CD4-positive, alpha-beta T cell (primary cell): ENCODE measurements around the gene PLPPR1. TPM values are rescaled to one million over a fixed set of nuclear protein-coding genes. Genes with fewer than 3 reads are reported as not detected.

Source experiments
- ATAC-seq: fragments of 200-7000 bp; cut with Tn5 transposase; one replicate; pipeline ENCODE4 v1.10.0; 2022; ENCODE audit warnings: mild to moderate bottlenecking; ENCODE audit not compliant: poor library complexity
- CTCF ChIA-PET: fragments of 350-600 bp; sonication (Branson Sonifier 250); formaldehyde crosslinking; loops from one replicate; lab custom pipeline; 2021; ENCODE audit warnings: antibody characterized with exemption, inconsistent platforms; lab: Charles Lee
- POLR2A ChIA-PET: fragments of 350-600 bp; sonication (Branson Sonifier 250); formaldehyde crosslinking; loops from one replicate; lab custom pipeline; 2021; ENCODE audit warnings: antibody characterized with exemption, inconsistent platforms; lab: Charles Lee
- DNase-seq, 14 experiments: peaks; one replicate each; pipeline ENCODE4 v3.0.0-alpha.2; 2013 to 2020; ENCODE audit warnings: mixed read lengths in 2 of 14
- H3K27ac ChIP-seq, 2 donors: one replicate each; pipeline versions ENCODE4 v1.5.1 to v1.7.0; 2013; ENCODE audit warnings: low read length in 2 of 2, low read depth in 1 of 2, mild to moderate bottlenecking in 1 of 2
- H3K27me3 ChIP-seq, 2 experiments: 1 replicate in 1 of 2; 2 replicates in 1 of 2; pipeline versions ENCODE4 v1.6.1 to v1.7.0; 2013; ENCODE audit warnings: low read length in 2 of 2, control low read depth in 1 of 2, mild to moderate bottlenecking in 1 of 2, moderate library complexity in 1 of 2; ENCODE audit not compliant: insufficient read depth in 2 of 2, control insufficient read depth in 1 of 2
- H3K36me3 ChIP-seq: one replicate; pipeline ENCODE4 v1.6.1; 2013; ENCODE audit warnings: low read length, control low read depth; ENCODE audit not compliant: insufficient read depth
- H3K4me1 ChIP-seq: one replicate; pipeline ENCODE4 v1.6.1; 2013; ENCODE audit warnings: low read length, control low read depth; ENCODE audit not compliant: insufficient read depth
- H3K4me3 ChIP-seq: one replicate; pipeline ENCODE4 v1.5.1; 2013; ENCODE audit warnings: mild to moderate bottlenecking, low read length, moderate library complexity
- H3K9me3 ChIP-seq, 2 experiments: 1 replicate in 1 of 2; 2 replicates in 1 of 2; pipeline versions ENCODE4 v1.6.1 to v1.7.0; 2013; ENCODE audit warnings: low read length in 2 of 2, mild to moderate bottlenecking in 2 of 2, control low read depth in 1 of 2, moderate library complexity in 1 of 2; ENCODE audit not compliant: control insufficient read depth in 1 of 2, insufficient read depth in 1 of 2
- H3K27ac Mint-ChIP-seq: one replicate; pipeline ENCODE4 v1.8.0; 2020; ENCODE audit warnings: mixed read lengths
- H3K27me3 Mint-ChIP-seq: one replicate; pipeline ENCODE4 v1.8.0; 2021; ENCODE audit warnings: mixed read lengths
- H3K36me3 Mint-ChIP-seq: one replicate; pipeline ENCODE4 v1.8.0; 2021; ENCODE audit warnings: low read depth, mixed read lengths
- H3K4me1 Mint-ChIP-seq: one replicate; pipeline ENCODE4 v1.8.0; 2021; ENCODE audit warnings: low read depth, mixed read lengths
- H3K4me3 Mint-ChIP-seq: one replicate; pipeline ENCODE4 v1.8.0; 2020; ENCODE audit warnings: mild to moderate bottlenecking, mixed read lengths
- H3K9me3 Mint-ChIP-seq: one replicate; pipeline ENCODE4 v1.8.0; 2020; ENCODE audit warnings: mixed read lengths
- CTCF ChIP-seq: fragments of 200-600 bp; IDR thresholded peaks from one replicate; pipeline ENCODE4 v1.8.0; 2022; ENCODE audit warnings: antibody characterized with exemption, mild to moderate bottlenecking
- intact Hi-C, 2 experiments: fragments of 100-400 bp; cut with DNase I in 1 of 2; cut with micrococcal nuclease in 1 of 2; formaldehyde crosslinking; loops; one replicate each; pipeline versions ENCODE4 v1.15.1 to v1.9.0; 2023 to 2025; cut with DNase I, micrococcal nuclease
- total RNA-seq, 174 experiments: library from RNA in 2 of 174; stranded (reverse) in 2 of 174; gene quantifications; one replicate each; pipeline ENCODE4 v1.2.3 and lab custom pipeline; 2021 to 2026

Gene PLPPR1
- total RNA-seq, 2 experiments from 2014 or later, result not detected

GRCh38 chr9:101356619-101357018 is 328.1 kb downstream of the PLPPR1 start:
- intact Hi-C loops, result no loop called here
- peaks cover 0 to 3% of the 10 kb centered on the region in 2 experiments for H3K9me3 ChIP-seq
- H3K27me3 ChIP-seq, result no peaks in the 10 kb centered on the region
- CTCF ChIA-PET, result no interaction called here
- H3K36me3 ChIP-seq, result no peaks in the 10 kb centered on the region
- Mint-ChIP-seq H3K4me1 (no peaks in the 10 kb centered on the region), H3K9me3 (no peaks in the 10 kb centered on the region), H3K4me3 (no peak overlapping the region), H3K27ac (no peak overlapping the region), H3K27me3 (peaks cover 23% of the 10 kb centered on the region), H3K36me3 (no peaks in the 10 kb centered on the region)
- no peaks in the 10 kb centered on the region for H3K4me1 ChIP-seq
- no peak overlapping the region for H3K4me3 ChIP-seq
- POLR2A ChIA-PET, result no interaction called here
- H3K27ac ChIP-seq, result no peak overlapping the region
- no peak for TF ChIP-seq CTCF
- ATAC-seq (no peak), DNase-seq (no peak)

- H3K27ac Mint-ChIP-seq, result no peak overlapping the region
- H3K36me3 ChIP-seq, result no peaks in the 10 kb centered on the region
- TF ChIP-seq CTCF, result no peak
- intact Hi-C loops, result no loop called here
- no peaks in the 10 kb centered on the region for H3K4me1 ChIP-seq
- H3K27me3 Mint-ChIP-seq, result peaks cover 15% of the 10 kb centered on the region
- H3K4me3 ChIP-seq, result no peak overlapping the region
- no peak for ATAC-seq
- H3K36me3 Mint-ChIP-seq, result no peaks in the 10 kb centered on the region
- no peak for DNase-seq
- no peaks in the 10 kb centered on the region for H3K9me3 Mint-ChIP-seq
- no peaks in the 10 kb centered on the region for H3K4me1 Mint-ChIP-seq
- ChIA-PET POLR2A (no interaction called here), CTCF (no interaction called here)
- no peaks in the 10 kb centered on the region for H3K27me3 ChIP-seq
- H3K4me3 Mint-ChIP-seq, result no peak overlapping the region
- no peak overlapping the region for H3K27ac ChIP-seq
- H3K9me3 ChIP-seq, result peaks cover 0 to 3% of the 10 kb centered on the region in 2 experiments
Observed at GRCh38 chr9:101359679-101360078, 331.2 kb downstream of the PLPPR1 start.

GRCh38 chr9:101360647-101361046 is 332.1 kb downstream of the PLPPR1 start:
- peaks cover 11% of the 10 kb centered on the region for H3K27me3 Mint-ChIP-seq
- Histone ChIP-seq H3K36me3 (no peaks in the 10 kb centered on the region), H3K9me3 (peaks cover 0 to 3% of the 10 kb centered on the region in 2 experiments), H3K4me3 (no peak overlapping the region), H3K27me3 (peaks cover 0 to 2% of the 10 kb centered on the region in 2 experiments), H3K4me1 (no peaks in the 10 kb centered on the region), H3K27ac (no peak overlapping the region)
- H3K4me1 Mint-ChIP-seq, result no peaks in the 10 kb centered on the region
- no peak for TF ChIP-seq CTCF
- no peak overlapping the region for H3K4me3 Mint-ChIP-seq
- no peak overlapping the region for H3K27ac Mint-ChIP-seq
- DNase-seq (no peak), ATAC-seq (no peak)
- POLR2A ChIA-PET, result no interaction called here
- no peaks in the 10 kb centered on the region for H3K9me3 Mint-ChIP-seq
- intact Hi-C loops, result no loop called here
- CTCF ChIA-PET, result no interaction called here
- no peaks in the 10 kb centered on the region for H3K36me3 Mint-ChIP-seq
